KMS-11 (cell line): Measurements from ENCODE around the gene NUP93.

Source experiments
- H2AFZ ChIP-seq: fragments of 200-600 bp; sonication (generic); 2 replicates; pipeline ENCODE4 v1.6.1; 2016; ENCODE audit warnings: antibody characterized with exemption, mixed run types, low read depth
- H3K27ac ChIP-seq: fragments of 200-600 bp; sonication (generic); 2 replicates; pipeline ENCODE4 v1.6.1; 2016; ENCODE audit warnings: mild to moderate bottlenecking, mixed run types
- H3K27me3 ChIP-seq: fragments of 200-600 bp; sonication (generic); 2 replicates; pipeline ENCODE4 v1.6.1; 2017; ENCODE audit warnings: mild to moderate bottlenecking, low read depth, mixed run types, moderate library complexity; ENCODE audit not compliant: insufficient read depth
- H3K36me3 ChIP-seq: fragments of 200-600 bp; sonication (generic); 2 replicates; pipeline ENCODE4 v1.6.1; 2017; ENCODE audit warnings: mild to moderate bottlenecking, mixed run types; ENCODE audit not compliant: insufficient read depth
- H3K4me1 ChIP-seq: fragments of 200-600 bp; sonication (generic); 2 replicates; pipeline ENCODE4 v1.6.1; 2016; ENCODE audit warnings: mild to moderate bottlenecking, low read depth, mixed run types; ENCODE audit not compliant: poor library complexity, severe bottlenecking
- H3K4me2 ChIP-seq: fragments of 200-600 bp; sonication (generic); 2 replicates; pipeline ENCODE4 v1.7.0; 2016; ENCODE audit warnings: mild to moderate bottlenecking, mixed run types
- H3K4me3 ChIP-seq: fragments of 200-600 bp; sonication (generic); IDR thresholded peaks from 2 replicates; pipeline ENCODE4 v1.6.1; 2017; ENCODE audit warnings: low read depth, low read length, mixed read lengths; ENCODE audit not compliant: insufficient read depth
- H3K79me2 ChIP-seq: fragments of 200-600 bp; sonication (generic); 2 replicates; pipeline ENCODE4 v1.6.1; 2016; ENCODE audit warnings: low read depth, mixed run types; ENCODE audit not compliant: insufficient read depth
- H3K9ac ChIP-seq: fragments of 200-600 bp; sonication (generic); 2 replicates; pipeline ENCODE4 v1.6.1; 2016; ENCODE audit warnings: mild to moderate bottlenecking, mixed run types
- H4K20me1 ChIP-seq: fragments of 200-600 bp; sonication (generic); 2 replicates; pipeline ENCODE4 v1.6.1; 2016; ENCODE audit warnings: mild to moderate bottlenecking, mixed run types; ENCODE audit not compliant: insufficient read depth
- TF ChIP-seq, protein P1 (sequence below): fragments of 200-600 bp; sonication (generic); conservative IDR thresholded peaks from 2 replicates; pipeline ENCODE4 v1.6.1; 2017; ENCODE audit warnings: low read depth, mild to moderate bottlenecking, antibody characterized with exemption, low read length, moderate library complexity, mixed read lengths

Gene NUP93

DNA sequence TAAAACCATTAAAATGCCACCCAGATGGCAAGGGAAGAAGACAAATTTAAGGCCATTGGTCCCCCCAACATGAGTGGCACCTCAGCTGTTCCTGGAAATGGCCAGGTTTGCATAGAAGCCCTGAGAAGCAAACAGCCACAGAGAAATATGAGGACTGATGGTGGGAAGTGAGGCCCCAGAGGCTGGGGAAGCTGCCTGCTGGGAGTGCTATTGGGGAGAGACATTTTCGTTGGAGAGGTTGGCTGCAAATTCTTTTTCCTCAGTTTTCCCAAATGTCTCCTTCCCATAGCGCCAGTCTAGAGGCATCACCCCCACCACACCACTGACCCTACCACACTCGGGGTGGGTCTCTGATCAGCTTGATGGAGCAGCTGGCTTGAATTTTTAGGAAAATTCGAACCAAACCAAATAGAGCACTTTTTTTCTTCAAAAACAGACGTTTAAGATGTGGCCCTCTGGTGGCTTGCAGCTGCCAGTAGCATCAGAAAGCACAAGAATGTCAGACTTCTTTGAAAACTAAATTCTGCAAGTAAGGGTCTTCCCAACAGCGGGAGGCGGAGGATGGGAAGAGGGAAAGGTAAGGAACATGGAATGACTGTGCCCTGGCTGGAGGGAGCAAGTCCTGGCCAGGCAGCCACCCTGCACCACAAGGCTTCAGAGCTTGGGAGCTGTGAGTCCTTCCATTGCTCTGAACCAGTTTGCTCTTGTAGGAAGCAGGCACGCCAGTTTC lies 121.9 kb downstream of the NUP93 start:
- no peak overlapping the region for H3K4me2 ChIP-seq
- no peaks in the 10 kb centered on the region for H3K79me2 ChIP-seq
- H2AFZ ChIP-seq, result no peak overlapping the region
- TF ChIP-seq, protein P1, sequence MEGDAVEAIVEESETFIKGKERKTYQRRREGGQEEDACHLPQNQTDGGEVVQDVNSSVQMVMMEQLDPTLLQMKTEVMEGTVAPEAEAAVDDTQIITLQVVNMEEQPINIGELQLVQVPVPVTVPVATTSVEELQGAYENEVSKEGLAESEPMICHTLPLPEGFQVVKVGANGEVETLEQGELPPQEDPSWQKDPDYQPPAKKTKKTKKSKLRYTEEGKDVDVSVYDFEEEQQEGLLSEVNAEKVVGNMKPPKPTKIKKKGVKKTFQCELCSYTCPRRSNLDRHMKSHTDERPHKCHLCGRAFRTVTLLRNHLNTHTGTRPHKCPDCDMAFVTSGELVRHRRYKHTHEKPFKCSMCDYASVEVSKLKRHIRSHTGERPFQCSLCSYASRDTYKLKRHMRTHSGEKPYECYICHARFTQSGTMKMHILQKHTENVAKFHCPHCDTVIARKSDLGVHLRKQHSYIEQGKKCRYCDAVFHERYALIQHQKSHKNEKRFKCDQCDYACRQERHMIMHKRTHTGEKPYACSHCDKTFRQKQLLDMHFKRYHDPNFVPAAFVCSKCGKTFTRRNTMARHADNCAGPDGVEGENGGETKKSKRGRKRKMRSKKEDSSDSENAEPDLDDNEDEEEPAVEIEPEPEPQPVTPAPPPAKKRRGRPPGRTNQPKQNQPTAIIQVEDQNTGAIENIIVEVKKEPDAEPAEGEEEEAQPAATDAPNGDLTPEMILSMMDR, result peak; percentile 65
- H3K36me3 ChIP-seq, result no peaks in the 10 kb centered on the region
- H3K27me3 ChIP-seq, result no peaks in the 10 kb centered on the region
- H4K20me1 ChIP-seq, result no peaks in the 10 kb centered on the region
- H3K27ac ChIP-seq, result no peak overlapping the region
- H3K9ac ChIP-seq, result no peak overlapping the region
- peaks cover 28% of the 10 kb centered on the region for H3K4me1 ChIP-seq
- no peak overlapping the region for H3K4me3 ChIP-seq

DNA sequence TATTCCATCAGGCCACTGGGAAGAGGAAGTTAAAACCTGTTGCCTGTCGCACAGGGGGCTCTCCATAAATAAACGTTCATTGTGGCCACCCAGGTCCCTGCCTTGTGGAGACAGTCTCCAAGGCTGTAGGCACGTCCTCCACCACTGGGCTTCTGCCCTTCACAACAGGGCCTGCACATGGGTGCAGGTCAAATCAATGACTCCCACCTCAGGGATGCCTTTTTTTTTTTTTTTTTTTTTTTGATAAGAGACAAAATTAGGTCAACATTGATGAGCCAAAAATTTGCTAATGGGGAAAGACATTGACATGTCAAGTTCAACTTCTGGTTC lies 122.4 kb downstream of the NUP93 start:
- no peak overlapping the region for H3K4me2 ChIP-seq
- peaks cover 29% of the 10 kb centered on the region for H3K4me1 ChIP-seq
- H3K36me3 ChIP-seq, result no peaks in the 10 kb centered on the region
- H2AFZ ChIP-seq, result no peak overlapping the region
- no peak overlapping the region for H3K4me3 ChIP-seq
- H3K79me2 ChIP-seq, result no peaks in the 10 kb centered on the region
- no peak overlapping the region for H3K9ac ChIP-seq
- no peak overlapping the region for H3K27ac ChIP-seq
- no peaks in the 10 kb centered on the region for H4K20me1 ChIP-seq
- TF ChIP-seq, protein P1, result no peak
- H3K27me3 ChIP-seq, result no peaks in the 10 kb centered on the region

DNA sequence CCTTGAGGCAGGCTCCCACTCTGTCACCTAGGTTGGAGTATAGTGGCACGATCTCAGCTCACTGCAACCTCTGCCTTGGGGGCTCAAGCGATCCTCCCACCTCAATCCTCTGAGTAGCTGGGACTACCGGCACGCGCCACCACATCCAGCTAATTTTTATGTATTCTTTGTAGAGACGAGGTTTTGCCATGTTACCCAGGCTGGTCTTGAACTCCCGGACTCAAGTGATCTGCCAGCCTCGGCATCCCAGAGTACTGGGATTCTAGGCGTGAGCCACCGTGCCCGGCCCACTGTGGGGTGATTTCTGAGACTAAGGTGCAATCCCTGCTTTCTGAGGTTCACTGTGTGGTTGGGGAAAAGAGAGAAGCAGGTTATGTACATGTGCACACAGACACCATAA lies 123.0 kb downstream of the NUP93 start:
- H3K9ac ChIP-seq, result no peak overlapping the region
- no peak overlapping the region for H3K4me3 ChIP-seq
- no peaks in the 10 kb centered on the region for H3K79me2 ChIP-seq
- no peaks in the 10 kb centered on the region for H3K36me3 ChIP-seq
- no peak overlapping the region for H3K4me2 ChIP-seq
- no peak overlapping the region for H3K27ac ChIP-seq
- TF ChIP-seq, protein P1, result no peak
- H2AFZ ChIP-seq, result no peak overlapping the region
- no peaks in the 10 kb centered on the region for H4K20me1 ChIP-seq
- H3K4me1 ChIP-seq, result peaks cover 24% of the 10 kb centered on the region
- no peaks in the 10 kb centered on the region for H3K27me3 ChIP-seq

DNA sequence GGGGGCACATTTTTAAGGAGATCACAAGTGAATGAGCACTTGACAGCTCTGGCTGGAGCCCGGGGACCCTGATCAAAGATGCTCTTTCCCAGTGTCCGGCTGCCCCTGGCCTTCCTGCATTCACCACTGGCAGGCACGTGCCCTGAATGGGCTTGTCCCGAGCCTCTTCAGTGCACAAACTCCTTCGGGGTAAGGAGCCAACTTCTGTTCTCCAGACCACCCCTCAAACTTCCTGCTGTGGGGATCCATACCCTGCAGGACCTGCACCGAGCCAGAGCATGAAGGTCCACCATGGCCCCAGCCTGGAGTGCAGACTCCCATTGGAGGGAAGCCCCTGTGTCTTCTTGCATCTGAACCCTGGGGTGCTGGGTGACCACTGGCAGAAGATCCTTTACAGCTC lies 125.3 kb downstream of the NUP93 start:
- no peak overlapping the region for H3K27ac ChIP-seq
- H3K27me3 ChIP-seq, result no peaks in the 10 kb centered on the region
- no peak overlapping the region for H2AFZ ChIP-seq
- no peak overlapping the region for H3K4me3 ChIP-seq
- no peak overlapping the region for H3K4me2 ChIP-seq
- no peaks in the 10 kb centered on the region for H3K79me2 ChIP-seq
- TF ChIP-seq, protein P1, result no peak
- peaks cover 25% of the 10 kb centered on the region for H3K4me1 ChIP-seq
- H3K36me3 ChIP-seq, result no peaks in the 10 kb centered on the region
- no peaks in the 10 kb centered on the region for H4K20me1 ChIP-seq
- H3K9ac ChIP-seq, result no peak overlapping the region
